Activated CD8-positive, alpha-beta T cell treated with anti-CD3 and anti-CD28 coated beads, Interleukin-2, amount 10 ng/mL, durations not matched to agents 7 days and 5 days (primary cell): ENCODE measurements around the gene VARS1. TPM values are rescaled to one million over a fixed set of nuclear protein-coding genes. Genes with fewer than 3 reads are reported as not detected.
"Not testable (repeated sequence)": the region's sequence is repeated elsewhere in the genome, so short reads cannot be mapped to it uniquely, and the experiment has no call there.

ENCODE experiments used
- ATAC-seq: fragments of 150-1000 bp; cut with Tn5 transposase; one replicate; pipeline ENCODE4 v1.10.0; 2021; ENCODE audit warnings: moderate library complexity
- CTCF ChIA-PET: fragments of 350-600 bp; sonication (Branson Sonifier 250); formaldehyde crosslinking; loops from one replicate; lab custom pipeline; 2021; ENCODE audit warnings: antibody characterized with exemption; lab: Charles Lee
- POLR2A ChIA-PET: fragments of 350-600 bp; sonication (Branson Sonifier 250); formaldehyde crosslinking; loops from one replicate; lab custom pipeline; 2021; ENCODE audit warnings: antibody characterized with exemption; lab: Charles Lee
- DNase-seq: peaks from one replicate; pipeline ENCODE4 v3.0.0-alpha.2; 2020
- H3K27ac Mint-ChIP-seq: one replicate; pipeline ENCODE4 v1.8.0; 2021; ENCODE audit warnings: mild to moderate bottlenecking, mixed read lengths
- H3K27me3 Mint-ChIP-seq: one replicate; pipeline ENCODE4 v1.8.0; 2021; ENCODE audit warnings: low read depth, mixed read lengths
- H3K36me3 Mint-ChIP-seq: one replicate; pipeline ENCODE4 v1.8.0; 2021; ENCODE audit warnings: low read depth, mixed read lengths
- H3K4me1 Mint-ChIP-seq: one replicate; pipeline ENCODE4 v1.8.0; 2021; ENCODE audit warnings: low read depth, mixed read lengths
- H3K4me3 Mint-ChIP-seq: one replicate; pipeline ENCODE4 v1.8.0; 2021; ENCODE audit warnings: mild to moderate bottlenecking, mixed read lengths
- H3K9me3 Mint-ChIP-seq: one replicate; pipeline ENCODE4 v1.8.0; 2022; ENCODE audit warnings: mixed read lengths; ENCODE audit not compliant: insufficient read depth
- total RNA-seq, 2 experiments: library from RNA; stranded (reverse); gene quantifications; one replicate each; pipeline ENCODE4 v1.2.3, GENCODE V29; 2021

Gene VARS1
- total RNA-seq, 2 experiments from 2014 or later = 114 to 115 TPM

- Mint-ChIP-seq H3K36me3 (peaks cover 22% of the 10 kb centered on the region), H3K27ac (peak overlapping the region; percentile 88), H3K4me3 (peak overlapping the region; percentile 87), H3K9me3 (no peaks in the 10 kb centered on the region), H3K27me3 (no peaks in the 10 kb centered on the region), H3K4me1 (peaks cover 78% of the 10 kb centered on the region)
- DNase-seq (peak; percentile 68), ATAC-seq (peak; percentile 26)
- ChIA-PET POLR2A (interaction anchor here (0.7 to 2.4 kb wide), 6 partner anchors 12 to 87 kb away, joined by 3 to 9 read pairs (median 3); partner anchors contain the start of genes CLIC1, LSM2, MSH5 and VARS1), CTCF (interaction anchor here (0.7 to 1.6 kb wide), 4 partner anchors 26 to 93 kb away, joined by 3 to 5 read pairs (median 4); partner anchors contain the start of genes DDAH2 and VARS1)
Observed at GRCh38 chr6:31822036-31822821, 26.7 kb upstream of the VARS1 start.

GRCh38 chr6:31821301-31822035 is 25.9 kb upstream of the VARS1 start:
- peak overlapping the region; percentile 87 for H3K4me3 Mint-ChIP-seq
- no peaks in the 10 kb centered on the region for H3K27me3 Mint-ChIP-seq
- H3K4me1 Mint-ChIP-seq = peaks cover 70% of the 10 kb centered on the region
- H3K36me3 Mint-ChIP-seq = peaks cover 22% of the 10 kb centered on the region
- DNase-seq (peak; percentile 58), ATAC-seq (peak; percentile 24)
- no peaks in the 10 kb centered on the region for H3K9me3 Mint-ChIP-seq
- peak overlapping the region; percentile 88 for H3K27ac Mint-ChIP-seq
- ChIA-PET CTCF (interaction anchor here (1.6 kb wide), 1 partner anchor 51 kb away, joined by 5 read pairs; no protein-coding TSS in a partner anchor), POLR2A (interaction anchor here (1.2 to 2.4 kb wide), 5 partner anchors 12 to 86 kb away, joined by 3 to 9 read pairs (median 3); partner anchors contain the start of genes CLIC1, LSM2, MSH5 and VARS1)

- H3K27me3 Mint-ChIP-seq, H3K27ac Mint-ChIP-seq, ATAC-seq, DNase-seq, H3K9me3 Mint-ChIP-seq, POLR2A ChIA-PET: not testable (repeated sequence)
- peaks cover 20% of the 10 kb centered on the region for H3K36me3 Mint-ChIP-seq
- H3K4me3 Mint-ChIP-seq = peak overlapping the region; percentile 87
- H3K4me1 Mint-ChIP-seq = peaks cover 62% of the 10 kb centered on the region
- CTCF ChIA-PET = interaction anchor here (1.1 to 4.0 kb wide), 4 partner anchors 13 to 93 kb away, joined by 3 to 14 read pairs (median 8); partner anchors contain the start of gene LSM2
Observed at GRCh38 chr6:31820399-31820798, 24.8 kb upstream of the VARS1 start.

- H3K4me1 Mint-ChIP-seq = peaks cover 60% of the 10 kb centered on the region
- ATAC-seq (no peak), DNase-seq (no peak)
- ChIA-PET CTCF (interaction anchor here (1.1 to 4.0 kb wide), 5 partner anchors 10 to 93 kb away, joined by 3 to 14 read pairs (median 6); partner anchors contain the start of gene LSM2), POLR2A (no interaction called here)
- peaks cover 16% of the 10 kb centered on the region for H3K36me3 Mint-ChIP-seq
- H3K27ac Mint-ChIP-seq = peak overlapping the region; percentile 8
- H3K9me3 Mint-ChIP-seq = no peaks in the 10 kb centered on the region
- no peaks in the 10 kb centered on the region for H3K27me3 Mint-ChIP-seq
- H3K4me3 Mint-ChIP-seq = peak overlapping the region; percentile 19
Observed at GRCh38 chr6:31819871-31820299, 24.3 kb upstream of the VARS1 start.

- peak overlapping the region; percentile 94 for H3K27ac Mint-ChIP-seq
- CTCF ChIA-PET = interaction anchor here (0.7 to 4.0 kb wide), 14 partner anchors 8 to 238 kb away, joined by 3 to 14 read pairs (median 6); partner anchors contain the start of genes BAG6, CLIC1, LSM2 and MSH5
- H3K4me1 Mint-ChIP-seq = peaks cover 58% of the 10 kb centered on the region
- not testable (repeated sequence) for ATAC-seq, H3K9me3 Mint-ChIP-seq, H3K27me3 Mint-ChIP-seq
- peaks cover 13% of the 10 kb centered on the region for H3K36me3 Mint-ChIP-seq
- DNase-seq = peak; percentile 48
- peak overlapping the region; percentile 96 for H3K4me3 Mint-ChIP-seq
- POLR2A ChIA-PET = interaction anchor here (0.9 to 2.1 kb wide), 13 partner anchors 8 to 238 kb away, joined by 3 to 21 read pairs (median 5); partner anchors contain the start of genes CLIC1, HSPA1B, LSM2 and MSH5
Observed at GRCh38 chr6:31817929-31818511, 22.5 kb upstream of the VARS1 start.

GRCh38 chr6:31817133-31817928 is 21.8 kb upstream of the VARS1 start:
- peak overlapping the region; percentile 96 for H3K4me3 Mint-ChIP-seq
- peak overlapping the region; percentile 94 for H3K27ac Mint-ChIP-seq
- peaks cover 57% of the 10 kb centered on the region for H3K4me1 Mint-ChIP-seq
- H3K9me3 Mint-ChIP-seq, H3K27me3 Mint-ChIP-seq: not testable (repeated sequence)
- peak; percentile 28 for ATAC-seq
- CTCF ChIA-PET = interaction anchor here (0.7 to 4.0 kb wide), 13 partner anchors 9 to 237 kb away, joined by 3 to 14 read pairs (median 5); partner anchors contain the start of genes BAG6, CLIC1, LSM2 and MSH5
- peak; percentile 56 for DNase-seq
- H3K36me3 Mint-ChIP-seq = peaks cover 13% of the 10 kb centered on the region
- POLR2A ChIA-PET = interaction anchor here (0.6 to 2.1 kb wide), 15 partner anchors 9 to 360 kb away, joined by 3 to 21 read pairs (median 4); partner anchors contain the start of genes CLIC1, HSPA1B, LSM2 and MSH5

- peak within 1 kb of the TSS; percentile 90 for H3K27ac Mint-ChIP-seq
- H3K27me3 Mint-ChIP-seq = no peaks in the 10 kb centered on the region
- CTCF ChIA-PET = interaction anchor here (0.8 to 3.3 kb wide), 8 partner anchors 9 to 269 kb away, joined by 3 to 16 read pairs (median 4); partner anchors contain the start of genes ATP6V1G2, HSPA1B and LSM2
- POLR2A ChIA-PET = interaction anchor here (0.6 to 5.1 kb wide), 11 partner anchors 9 to 222 kb away, joined by 3 to 37 read pairs (median 4); partner anchors contain the start of genes ABHD16A, BAG6, CLIC1 and GPANK1
- H3K4me1 Mint-ChIP-seq = peaks cover 47% of the 10 kb centered on the region
- no peaks in the 10 kb centered on the region for H3K9me3 Mint-ChIP-seq
- ATAC-seq (peak; percentile 29), DNase-seq (peak; percentile 82)
- H3K4me3 Mint-ChIP-seq = peak within 1 kb of the TSS; percentile 89
- H3K36me3 Mint-ChIP-seq = peaks cover 18% of the 10 kb centered on the region
Observed at GRCh38 chr6:31815025-31815838, 19.7 kb upstream of the VARS1 start, which contains the start of the genes HSPA1A and HSPA1L. Gene HSPA1A, plus strand, starts transcription at chr6:31815543. Its CDS starts 214 bp downstream, at chr6:31815757. Gene HSPA1L, minus strand, starts transcription at chr6:31815283. Its CDS starts 3,311 bp downstream, at chr6:31811972.

- H3K4me1 Mint-ChIP-seq = peaks cover 43% of the 10 kb centered on the region
- ChIA-PET CTCF (interaction anchor here (0.8 to 3.3 kb wide), 8 partner anchors 8 to 222 kb away, joined by 3 to 16 read pairs (median 4); partner anchors contain the start of genes HSPA1B, LSM2 and NCR3), POLR2A (interaction anchor here (0.8 to 5.1 kb wide), 9 partner anchors 8 to 222 kb away, joined by 3 to 37 read pairs (median 4); partner anchors contain the start of genes BAG6, CLIC1, HSPA1B and LSM2)
- ATAC-seq (peak; percentile 55), DNase-seq (peak; percentile 86)
- H3K36me3 Mint-ChIP-seq = peaks cover 23% of the 10 kb centered on the region
- H3K27ac Mint-ChIP-seq = peak overlapping the region; percentile 90
- H3K4me3 Mint-ChIP-seq = peak overlapping the region; percentile 89
- H3K27me3 Mint-ChIP-seq = no peaks in the 10 kb centered on the region
- no peaks in the 10 kb centered on the region for H3K9me3 Mint-ChIP-seq
Observed at GRCh38 chr6:31814677-31815024, 19.1 kb upstream of the VARS1 start.

GRCh38 chr6:31813465-31813849 is 17.9 kb upstream of the VARS1 start:
- Mint-ChIP-seq H3K4me1 (peaks cover 34% of the 10 kb centered on the region), H3K36me3 (peaks cover 22% of the 10 kb centered on the region), H3K9me3 (no peaks in the 10 kb centered on the region), H3K27me3 (no peaks in the 10 kb centered on the region), H3K4me3 (peak overlapping the region; percentile 71), H3K27ac (no peak overlapping the region)
- POLR2A ChIA-PET = interaction anchor here (0.7 to 5.1 kb wide), 3 partner anchors 10 to 75 kb away, joined by 3 to 37 read pairs (median 4); partner anchors contain the start of genes CLIC1 and MSH5
- DNase-seq (no peak), ATAC-seq (no peak)
- CTCF ChIA-PET = interaction anchor here (1.0 to 3.3 kb wide), 7 partner anchors 14 to 220 kb away, joined by 3 to 16 read pairs (median 4); partner anchors contain the start of genes HSPA1B, NCR3 and VARS1
